ENCODE measurements around the gene ABCC3.

ABCC3 gene, protein sequence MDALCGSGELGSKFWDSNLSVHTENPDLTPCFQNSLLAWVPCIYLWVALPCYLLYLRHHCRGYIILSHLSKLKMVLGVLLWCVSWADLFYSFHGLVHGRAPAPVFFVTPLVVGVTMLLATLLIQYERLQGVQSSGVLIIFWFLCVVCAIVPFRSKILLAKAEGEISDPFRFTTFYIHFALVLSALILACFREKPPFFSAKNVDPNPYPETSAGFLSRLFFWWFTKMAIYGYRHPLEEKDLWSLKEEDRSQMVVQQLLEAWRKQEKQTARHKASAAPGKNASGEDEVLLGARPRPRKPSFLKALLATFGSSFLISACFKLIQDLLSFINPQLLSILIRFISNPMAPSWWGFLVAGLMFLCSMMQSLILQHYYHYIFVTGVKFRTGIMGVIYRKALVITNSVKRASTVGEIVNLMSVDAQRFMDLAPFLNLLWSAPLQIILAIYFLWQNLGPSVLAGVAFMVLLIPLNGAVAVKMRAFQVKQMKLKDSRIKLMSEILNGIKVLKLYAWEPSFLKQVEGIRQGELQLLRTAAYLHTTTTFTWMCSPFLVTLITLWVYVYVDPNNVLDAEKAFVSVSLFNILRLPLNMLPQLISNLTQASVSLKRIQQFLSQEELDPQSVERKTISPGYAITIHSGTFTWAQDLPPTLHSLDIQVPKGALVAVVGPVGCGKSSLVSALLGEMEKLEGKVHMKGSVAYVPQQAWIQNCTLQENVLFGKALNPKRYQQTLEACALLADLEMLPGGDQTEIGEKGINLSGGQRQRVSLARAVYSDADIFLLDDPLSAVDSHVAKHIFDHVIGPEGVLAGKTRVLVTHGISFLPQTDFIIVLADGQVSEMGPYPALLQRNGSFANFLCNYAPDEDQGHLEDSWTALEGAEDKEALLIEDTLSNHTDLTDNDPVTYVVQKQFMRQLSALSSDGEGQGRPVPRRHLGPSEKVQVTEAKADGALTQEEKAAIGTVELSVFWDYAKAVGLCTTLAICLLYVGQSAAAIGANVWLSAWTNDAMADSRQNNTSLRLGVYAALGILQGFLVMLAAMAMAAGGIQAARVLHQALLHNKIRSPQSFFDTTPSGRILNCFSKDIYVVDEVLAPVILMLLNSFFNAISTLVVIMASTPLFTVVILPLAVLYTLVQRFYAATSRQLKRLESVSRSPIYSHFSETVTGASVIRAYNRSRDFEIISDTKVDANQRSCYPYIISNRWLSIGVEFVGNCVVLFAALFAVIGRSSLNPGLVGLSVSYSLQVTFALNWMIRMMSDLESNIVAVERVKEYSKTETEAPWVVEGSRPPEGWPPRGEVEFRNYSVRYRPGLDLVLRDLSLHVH (N-terminal part only)

DNA sequence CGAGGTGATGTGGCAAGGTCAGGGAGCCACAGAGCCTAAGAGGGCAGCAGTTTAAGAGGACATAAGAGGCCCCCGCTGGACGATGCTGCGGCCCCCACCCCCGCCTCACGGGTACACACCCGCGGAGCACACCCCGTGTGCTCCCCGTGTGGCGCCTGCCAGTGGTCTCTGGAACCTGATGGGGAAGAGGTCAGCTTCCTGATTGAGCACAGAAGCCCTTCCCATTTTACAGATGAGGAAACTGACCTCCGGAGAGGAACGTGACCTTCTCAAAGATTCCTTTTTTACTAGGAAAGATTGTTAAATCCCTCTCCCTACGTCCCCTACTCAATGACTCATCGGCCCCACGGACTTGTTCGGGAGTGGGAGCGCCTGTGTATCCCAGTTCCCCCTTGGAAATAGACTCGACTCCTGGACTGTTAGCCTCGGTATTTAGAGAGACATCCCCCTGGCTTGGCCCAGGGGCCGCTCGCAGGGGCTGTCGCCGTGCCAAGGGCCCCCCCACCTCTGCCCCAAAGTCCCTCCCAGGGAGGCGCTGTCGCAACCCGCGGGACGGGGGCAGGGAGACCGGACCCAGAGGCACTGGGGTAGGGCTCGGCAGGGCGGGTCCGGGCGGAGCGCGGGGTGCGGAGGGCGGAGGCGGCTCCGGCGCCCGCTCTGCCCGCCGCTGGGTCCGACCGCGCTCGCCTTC is at the start of gene ABCC3:
TSS of gene ABCC3 (plus strand) at position 658 of the 691 bp plus-strand sequence. CDS start 56 bp downstream, outside the sequence.
- no peak for DNase-seq (ENCODE audit: low spot score)

DNA sequence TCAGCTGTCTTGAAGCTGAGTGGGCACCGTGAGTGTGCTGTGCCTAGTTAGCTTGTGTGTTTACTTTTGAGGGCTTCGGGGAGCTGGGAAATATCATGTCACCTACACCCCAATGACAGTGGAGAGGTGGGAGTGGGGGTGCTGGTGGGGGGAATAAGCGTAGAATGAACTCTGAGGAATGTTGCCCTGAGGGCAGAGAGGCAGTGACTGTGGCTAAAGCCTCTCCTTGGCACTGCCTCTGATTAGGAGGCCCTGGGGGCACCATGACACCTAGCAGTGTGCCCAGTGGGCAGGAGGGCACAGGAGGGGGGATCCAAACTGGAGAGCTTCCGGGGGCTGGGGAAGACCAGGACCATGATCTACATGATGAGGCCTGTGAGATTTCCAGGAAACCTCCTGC is 49.3 kb upstream of the ABCC3 start:
- no peak for DNase-seq (ENCODE audit: low spot score)

DNA sequence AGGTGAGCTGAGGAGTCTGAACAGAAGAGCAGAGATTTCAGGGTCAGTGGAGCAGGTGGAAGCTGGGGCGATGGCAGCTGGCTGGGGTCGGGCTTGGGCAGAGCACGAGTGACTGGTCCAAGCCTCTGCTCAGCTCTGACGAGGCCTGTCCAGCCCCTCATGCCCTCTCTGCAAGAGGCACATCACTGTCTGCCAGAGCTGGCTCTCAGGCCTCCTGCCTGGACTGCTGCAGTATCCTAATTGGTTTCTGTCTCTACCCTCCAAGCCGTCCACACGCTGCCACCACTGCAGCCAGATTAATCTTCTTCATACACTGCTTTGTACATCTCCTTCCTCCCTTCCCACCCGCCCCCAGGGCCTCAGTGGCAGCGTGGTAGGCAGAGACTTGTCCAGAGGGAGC is 48.8 kb upstream of the ABCC3 start:
- no peak for DNase-seq (ENCODE audit: low spot score)

DNA sequence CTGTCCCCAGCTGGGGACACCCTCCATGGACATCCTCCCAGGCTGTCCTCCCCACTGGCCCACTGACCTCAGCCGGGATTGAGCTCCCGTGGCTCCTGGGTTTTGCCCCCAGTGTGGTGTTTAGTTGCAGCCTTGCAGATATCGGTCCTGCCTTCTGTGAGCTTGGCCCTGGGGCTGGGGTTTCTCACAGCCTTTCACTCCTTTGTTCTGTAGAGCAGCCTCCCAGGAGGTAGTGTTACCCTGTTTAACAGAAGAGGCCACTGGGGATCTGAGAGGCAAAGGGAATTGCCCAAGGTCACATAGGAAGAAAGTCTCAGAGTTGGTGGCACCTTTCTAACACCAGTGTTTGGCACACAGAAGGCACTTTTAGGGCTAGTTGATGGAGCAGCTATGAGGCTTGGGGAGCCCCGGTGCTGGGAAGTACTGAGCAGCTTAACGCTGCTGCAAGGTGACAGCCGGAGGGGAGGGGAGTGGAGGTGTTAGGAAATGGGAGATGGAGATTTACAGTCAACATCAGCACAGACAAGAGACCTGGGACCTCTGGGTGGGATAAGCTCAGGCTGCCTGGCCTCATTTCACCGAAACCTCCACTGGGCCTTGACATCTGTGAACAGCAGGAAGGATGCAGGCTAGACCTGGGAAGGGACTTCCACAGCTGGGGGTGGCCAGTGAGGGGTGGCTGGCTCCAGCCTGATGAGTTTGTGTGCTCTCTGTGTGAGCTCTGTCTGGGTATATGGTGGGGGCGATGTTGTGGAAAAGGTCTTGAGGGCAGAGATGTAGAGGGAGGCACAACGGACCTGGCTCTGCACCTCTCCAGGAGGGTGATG is 48.0 kb upstream of the ABCC3 start:
- DNase-seq (ENCODE audit: low spot score), result no peak

DNA sequence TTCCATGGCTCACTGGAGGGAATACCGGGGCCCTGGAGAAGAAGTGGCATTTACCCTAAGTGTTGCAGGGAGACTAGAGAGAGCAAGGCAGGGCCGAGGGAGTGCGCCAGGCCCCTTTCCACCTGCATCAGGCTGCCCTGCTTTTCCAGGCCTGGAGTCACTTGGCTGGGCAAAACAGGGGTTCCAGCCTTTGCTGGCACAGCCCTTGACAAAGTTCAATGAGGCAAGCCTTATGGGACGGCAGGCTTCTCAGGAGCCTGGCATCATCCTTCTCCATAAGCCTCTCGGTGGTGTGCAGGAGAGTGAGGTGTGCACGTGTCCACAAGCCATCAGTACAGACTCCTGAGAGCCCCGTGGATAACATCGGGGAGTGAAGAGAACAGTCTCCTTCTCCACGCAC is 47.1 kb upstream of the ABCC3 start:
- DNase-seq (ENCODE audit: low spot score), result no peak

DNA sequence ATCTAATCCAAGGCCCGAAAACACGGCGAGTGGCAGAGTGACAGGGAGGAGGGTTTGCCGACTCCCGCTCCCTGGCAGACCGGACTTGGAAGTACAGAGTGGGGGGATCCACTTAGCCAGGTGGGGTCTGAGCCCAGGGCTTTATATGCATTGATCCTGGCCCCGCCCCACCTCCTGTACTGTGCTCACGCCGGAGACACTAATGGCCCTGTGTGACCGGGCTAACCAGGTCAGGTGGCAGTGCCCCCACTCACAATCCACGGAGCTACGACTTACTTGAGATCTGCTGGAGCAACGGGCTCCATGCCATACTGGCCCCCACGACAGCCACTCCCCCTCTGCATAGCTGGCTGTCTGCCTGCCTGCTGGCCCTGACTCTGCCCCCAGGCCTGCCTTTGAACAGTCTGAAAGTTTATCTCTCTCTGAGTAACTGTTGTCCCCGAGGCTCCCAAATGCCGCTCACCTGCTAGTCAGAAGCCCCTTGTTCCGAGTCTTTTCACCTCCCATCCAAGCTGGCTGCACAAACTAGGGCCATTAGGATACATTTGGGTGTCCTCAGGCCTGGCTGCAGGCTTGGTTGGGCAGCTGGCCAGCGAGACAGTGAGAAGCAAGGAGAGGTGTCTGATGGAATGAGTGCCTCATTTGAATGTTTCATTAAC is 46.2 kb upstream of the ABCC3 start:
- no peak for DNase-seq (ENCODE audit: low spot score)

DNA sequence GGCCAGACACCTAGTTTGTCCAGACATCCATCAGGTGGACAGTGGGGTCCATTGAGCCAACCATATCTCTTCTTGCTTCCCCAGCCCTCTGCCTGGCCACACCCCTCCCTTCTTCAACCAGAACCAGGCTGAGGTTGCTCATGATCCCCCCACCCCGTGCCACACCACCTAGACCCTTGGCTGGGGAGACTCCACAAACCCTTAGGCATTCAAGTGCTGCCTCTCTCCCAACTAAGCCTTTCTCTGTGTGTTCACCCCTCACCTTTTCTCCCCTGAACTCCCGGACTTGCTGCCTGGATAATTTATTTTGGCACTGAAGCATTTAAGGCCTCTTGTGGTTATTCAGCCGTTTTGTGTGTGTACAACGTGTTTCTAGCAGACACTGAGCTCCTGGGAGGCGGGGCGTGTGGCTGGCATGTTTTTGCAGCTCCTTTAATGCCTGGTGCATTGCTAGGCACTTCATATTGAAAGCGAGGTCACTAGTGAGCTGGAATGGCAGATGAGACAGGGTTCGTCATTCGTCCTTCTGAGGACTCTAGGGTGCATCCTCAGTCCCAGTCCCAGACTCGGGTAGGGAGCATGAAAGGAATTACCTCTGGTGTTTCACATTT is 45.5 kb upstream of the ABCC3 start:
- DNase-seq (ENCODE audit: low spot score), result no peak

DNA sequence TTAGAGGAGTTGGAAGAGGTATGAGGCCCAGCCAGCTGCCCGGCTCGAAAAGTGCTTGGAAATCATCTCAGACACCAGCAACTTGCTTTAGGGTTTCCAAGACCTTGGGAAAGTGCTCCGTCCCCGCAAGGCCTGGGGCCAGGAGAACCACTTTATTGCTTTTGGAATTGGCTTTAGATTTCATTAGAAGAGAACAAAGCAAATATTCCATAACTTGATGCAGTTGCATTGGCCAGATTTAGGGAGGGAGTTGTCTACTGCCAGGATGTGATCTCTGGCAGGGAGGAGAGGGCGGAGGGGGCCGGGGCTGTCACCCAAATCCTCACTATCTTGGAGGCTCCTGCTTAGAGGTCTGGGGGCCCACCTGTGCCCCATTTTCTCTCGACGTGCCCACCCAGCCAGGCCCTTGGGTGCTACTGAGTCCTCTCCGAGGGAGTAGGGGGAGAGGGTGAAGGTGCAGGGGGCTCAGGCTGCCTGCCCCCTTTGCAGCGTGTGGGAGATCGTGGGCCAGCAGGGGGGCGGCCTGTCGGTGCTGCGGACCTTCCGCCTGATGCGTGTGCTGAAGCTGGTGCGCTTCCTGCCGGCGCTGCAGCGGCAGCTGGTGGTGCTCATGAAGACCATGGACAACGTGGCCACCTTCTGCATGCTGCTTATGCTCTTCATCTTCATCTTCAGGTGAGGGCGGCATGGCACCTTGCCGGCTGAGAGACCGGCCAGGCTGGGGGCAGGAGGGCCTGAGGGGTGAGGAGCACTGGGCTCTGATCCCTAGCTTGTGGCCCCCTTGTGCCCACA is 43.5 kb upstream of the ABCC3 start:
- no peak for DNase-seq (ENCODE audit: low spot score)

DNA sequence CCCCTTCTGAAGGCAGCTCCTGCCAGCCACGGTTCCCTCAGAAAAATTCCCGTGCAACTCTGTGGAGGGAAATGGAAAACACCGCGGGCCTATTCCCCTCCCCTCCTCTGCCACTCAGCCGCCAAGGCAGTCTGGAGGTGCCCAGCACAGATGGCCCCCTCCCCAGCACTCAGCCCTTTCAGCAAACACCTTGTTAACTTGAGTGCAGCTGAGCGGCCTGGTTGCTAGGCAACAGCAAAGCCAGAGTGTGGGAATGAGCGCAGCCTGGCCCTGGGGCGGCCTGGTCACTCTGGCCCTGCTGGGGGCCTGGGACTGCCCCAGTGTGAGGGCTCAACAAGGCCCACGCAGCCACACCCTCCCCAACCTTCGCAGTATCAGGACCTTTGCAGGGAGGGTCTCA is 41.4 kb upstream of the ABCC3 start:
- no peak for DNase-seq (ENCODE audit: low spot score)

DNA sequence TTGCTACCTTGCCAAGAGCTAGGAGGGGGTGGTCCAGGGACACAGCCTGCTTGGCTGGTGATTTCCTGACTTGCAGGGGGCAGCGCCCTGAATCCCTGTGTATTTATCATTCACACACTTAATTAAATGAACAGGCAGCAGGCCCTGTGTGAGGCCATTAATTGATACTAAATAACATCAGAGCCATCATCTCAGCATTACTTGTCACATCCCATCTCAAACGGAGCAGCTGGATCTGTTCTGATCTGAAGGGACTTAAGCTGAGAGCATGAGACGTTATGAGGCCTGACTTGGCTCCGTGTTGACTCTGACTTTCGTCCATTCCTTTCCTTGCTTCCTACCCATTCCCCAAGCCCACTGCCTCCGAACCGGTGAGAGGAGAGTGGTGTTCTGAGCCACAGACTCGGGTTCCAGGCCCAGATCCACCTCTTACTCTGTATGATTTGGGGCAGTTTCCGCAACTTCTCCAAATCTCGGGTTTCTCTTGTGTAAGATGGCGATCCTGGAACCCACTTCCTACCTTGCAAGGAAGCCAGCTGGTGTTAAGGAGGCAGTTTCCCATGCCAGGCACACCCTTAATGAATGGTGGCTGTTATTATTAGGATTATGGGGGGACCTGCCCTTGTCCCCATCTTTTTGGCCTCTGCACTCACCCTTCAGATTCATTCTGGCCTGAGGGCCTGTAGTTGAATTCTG is 40.4 kb upstream of the ABCC3 start:
- DNase-seq (ENCODE audit: low spot score), result no peak

DNA sequence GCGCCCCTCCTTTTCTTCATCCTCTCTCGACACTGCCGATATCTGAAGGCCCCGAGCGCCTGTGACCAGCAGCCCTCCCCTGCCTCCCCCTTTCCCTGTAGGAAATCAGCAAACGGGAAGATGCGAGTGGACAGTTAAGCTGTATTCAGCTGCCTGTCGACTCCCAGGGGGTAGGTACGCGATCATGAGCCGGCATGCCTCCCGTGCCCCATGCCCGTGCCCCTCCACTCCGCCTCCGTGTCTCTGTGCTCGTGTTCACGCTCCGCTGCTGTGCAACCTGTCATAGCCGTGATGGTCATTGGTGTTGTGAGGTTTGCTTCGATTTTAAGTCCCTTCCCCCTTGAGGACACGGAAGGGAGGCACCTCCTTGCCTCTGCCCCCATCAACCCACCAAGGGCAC is 39.8 kb upstream of the ABCC3 start:
- no peak for DNase-seq (ENCODE audit: low spot score)

DNA sequence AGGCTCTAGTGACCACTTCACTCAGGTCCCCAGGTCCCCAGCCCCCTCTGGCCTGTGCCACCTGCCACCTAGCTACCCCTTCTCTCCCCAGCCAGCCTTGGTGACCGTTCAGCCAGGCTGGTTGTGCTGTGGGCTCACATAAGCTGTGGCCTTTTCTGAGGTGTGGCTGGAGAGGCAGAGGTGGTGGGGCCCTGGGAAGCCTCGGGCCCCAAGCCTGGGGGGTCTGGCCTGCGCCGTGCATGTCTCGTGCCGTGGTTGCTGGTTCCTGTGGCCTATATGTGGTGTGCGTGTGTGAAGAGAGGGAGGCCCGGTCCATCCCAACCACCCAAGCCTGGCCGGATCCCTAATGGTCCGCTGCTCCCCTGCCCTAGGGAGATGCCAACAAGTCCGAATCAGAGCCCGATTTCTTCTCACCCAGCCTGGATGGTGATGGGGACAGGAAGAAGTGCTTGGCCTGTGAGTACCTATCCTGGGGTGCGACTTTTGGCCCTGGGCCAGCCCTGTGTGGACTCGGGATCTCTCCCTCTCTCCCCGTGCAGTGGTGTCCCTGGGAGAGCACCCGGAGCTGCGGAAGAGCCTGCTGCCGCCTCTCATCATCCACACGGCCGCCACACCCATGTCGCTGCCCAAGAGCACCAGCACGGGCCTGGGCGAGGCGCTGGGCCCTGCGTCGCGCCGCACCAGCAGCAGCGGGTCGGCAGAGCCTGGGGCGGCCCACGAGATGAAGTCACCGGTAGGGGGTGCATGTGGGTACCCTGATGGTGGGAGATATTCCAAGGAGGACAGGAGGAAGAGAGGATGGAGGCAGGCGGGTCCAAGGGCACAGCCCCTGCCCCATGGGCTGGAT is 38.3 kb upstream of the ABCC3 start:
- no peak for DNase-seq (ENCODE audit: low spot score)

DNA sequence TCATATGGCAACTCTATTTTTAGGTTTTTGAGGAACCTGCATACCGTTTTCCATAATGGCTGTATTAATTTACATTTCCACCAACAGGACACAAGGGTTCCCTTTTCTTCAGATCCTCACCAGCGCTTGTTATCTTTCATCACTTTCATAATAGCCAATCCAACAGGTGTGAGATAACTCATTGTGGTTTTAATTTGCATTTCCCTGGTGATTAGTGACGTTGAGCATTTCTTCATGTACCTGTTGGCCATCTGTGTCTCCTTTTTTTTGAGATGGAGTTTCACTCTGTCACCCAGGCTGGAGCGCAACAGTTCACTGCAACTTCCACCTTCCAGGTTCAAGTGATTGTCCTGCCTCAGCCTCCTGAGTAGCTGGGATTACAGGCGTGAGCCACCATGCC is 36.2 kb upstream of the ABCC3 start:
- no peak for DNase-seq (ENCODE audit: low spot score)

DNA sequence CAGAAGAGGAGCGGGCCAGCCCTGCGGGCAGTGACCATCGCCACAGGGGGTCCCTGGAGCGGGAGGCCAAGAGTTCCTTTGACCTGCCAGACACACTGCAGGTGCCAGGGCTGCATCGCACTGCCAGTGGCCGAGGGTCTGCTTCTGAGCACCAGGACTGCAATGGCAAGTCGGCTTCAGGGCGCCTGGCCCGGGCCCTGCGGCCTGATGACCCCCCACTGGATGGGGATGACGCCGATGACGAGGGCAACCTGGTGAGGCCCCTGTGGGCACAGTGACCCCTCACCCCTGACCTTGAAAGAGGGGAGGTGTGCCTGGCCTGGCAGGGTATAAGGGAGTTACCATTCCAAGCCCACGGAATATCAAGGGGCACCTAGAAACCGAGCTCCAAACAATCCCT is 35.1 kb upstream of the ABCC3 start:
- no peak for DNase-seq (ENCODE audit: low spot score)

DNA sequence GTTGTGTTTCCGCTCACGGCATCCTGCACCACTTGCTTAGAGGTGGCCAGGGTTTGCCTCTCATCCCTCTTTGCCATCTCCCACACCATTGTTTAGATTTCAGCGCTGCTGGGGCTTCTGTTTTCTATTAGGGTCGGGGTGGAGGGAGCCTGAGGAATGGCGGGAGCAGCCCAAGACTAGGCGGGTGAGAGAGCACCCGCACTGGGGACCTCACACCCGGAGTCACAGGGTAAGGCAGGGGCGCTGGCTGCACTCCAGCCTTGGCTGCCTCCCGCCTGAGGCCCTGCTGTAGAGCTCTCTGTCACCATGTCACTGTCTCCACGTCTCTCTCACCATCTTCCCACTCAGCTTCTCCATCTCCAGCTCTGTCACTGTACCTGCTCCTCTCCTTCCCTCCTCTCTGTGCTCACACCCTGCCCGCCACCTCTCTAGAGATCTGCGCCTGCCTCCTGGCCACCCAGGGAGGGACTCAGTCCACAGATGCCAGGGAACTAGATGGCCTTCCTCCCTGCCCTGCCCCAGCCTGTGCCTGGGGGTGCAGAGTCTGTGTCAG is 32.8 kb upstream of the ABCC3 start:
- no peak for DNase-seq (ENCODE audit: low spot score)

DNA sequence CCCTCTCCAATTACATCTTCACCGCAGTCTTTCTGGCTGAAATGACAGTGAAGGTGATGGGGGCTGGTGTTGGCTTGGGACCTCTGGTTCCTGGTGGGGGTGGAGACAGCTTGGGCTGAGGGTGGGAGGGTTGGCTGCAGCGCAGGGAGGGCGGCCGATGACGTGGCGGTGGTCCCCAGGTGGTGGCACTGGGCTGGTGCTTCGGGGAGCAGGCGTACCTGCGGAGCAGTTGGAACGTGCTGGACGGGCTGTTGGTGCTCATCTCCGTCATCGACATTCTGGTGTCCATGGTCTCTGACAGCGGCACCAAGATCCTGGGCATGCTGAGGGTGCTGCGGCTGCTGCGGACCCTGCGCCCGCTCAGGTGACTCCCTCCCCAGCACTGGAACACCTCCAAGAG is 31.8 kb upstream of the ABCC3 start:
- DNase-seq (ENCODE audit: low spot score), result no peak

DNA sequence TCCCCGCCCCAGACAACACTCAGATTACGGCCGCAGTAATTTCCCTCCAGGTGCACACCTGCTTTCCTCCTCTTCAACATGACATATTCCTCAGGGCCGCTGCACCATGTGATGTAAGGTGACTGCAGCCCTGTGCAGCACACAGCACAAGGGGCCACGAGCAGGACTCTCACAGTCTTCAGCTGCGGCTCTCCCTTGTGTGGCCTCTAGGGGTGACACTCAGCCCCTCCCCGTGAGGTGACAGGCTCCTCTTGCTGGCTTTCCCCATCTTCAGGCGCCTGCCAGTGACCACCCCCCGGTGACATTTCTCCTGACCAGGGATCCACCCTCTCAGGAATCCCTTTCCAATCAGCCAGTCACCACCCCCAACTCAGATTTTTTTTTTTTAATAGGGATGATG is 31.3 kb upstream of the ABCC3 start:
- DNase-seq (ENCODE audit: low spot score), result no peak

Measured in left forelimb (tissue), 1 donor.